Stimulated activated CD8-positive, alpha-beta memory T cell treated with anti-CD3 and anti-CD28 coated beads, Interleukin-4, amount 100 ng/mL, for 24 hours (primary cell): ENCODE results near the gene KRT17.
"Not testable (repeated sequence)": the region's sequence is repeated elsewhere in the genome, so short reads cannot be mapped to it uniquely, and the experiment has no call there.

Source experiments
- DNase-seq: peaks from one replicate; pipeline ENCODE4 v3.0.0-alpha.2; 2020; ENCODE audit warnings: low read depth

Gene KRT17

GRCh38 chr17:41653892-41654677 lies 29.7 kb upstream of the KRT17 start:
- no peak for DNase-seq

GRCh38 chr17:41653421-41653820 lies 29.0 kb upstream of the KRT17 start:
- no peak for DNase-seq

- no peak for DNase-seq
Measured at GRCh38 chr17:41652461-41652970, 28.1 kb upstream of the KRT17 start.

GRCh38 chr17:41651625-41652460 lies 27.5 kb upstream of the KRT17 start:
- DNase-seq, result no peak

GRCh38 chr17:41650794-41651624 lies 26.6 kb upstream of the KRT17 start:
- DNase-seq, result no peak

GRCh38 chr17:41649923-41650519 lies 25.6 kb upstream of the KRT17 start:
- DNase-seq, result no peak

- DNase-seq, result peak; percentile 76
Measured at GRCh38 chr17:41648411-41649195, 24.2 kb upstream of the KRT17 start.

GRCh38 chr17:41647940-41648410 lies 23.6 kb upstream of the KRT17 start:
- DNase-seq, result peak; percentile 84

- DNase-seq, result no peak
Measured at GRCh38 chr17:41647038-41647813, 22.9 kb upstream of the KRT17 start.

- no peak for DNase-seq
Measured at GRCh38 chr17:41642252-41643156, 18.1 kb upstream of the KRT17 start.

- DNase-seq, result not testable (repeated sequence)
Measured at GRCh38 chr17:41640596-41640995, 16.2 kb upstream of the KRT17 start.

GRCh38 chr17:41639492-41640473 lies 15.4 kb upstream of the KRT17 start:
- no peak for DNase-seq

- no peak for DNase-seq
Measured at GRCh38 chr17:41638941-41639340, 14.6 kb upstream of the KRT17 start.

- no peak for DNase-seq
Measured at GRCh38 chr17:41638194-41638593, 13.8 kb upstream of the KRT17 start.

GRCh38 chr17:41636652-41637051 lies 12.3 kb upstream of the KRT17 start:
- no peak for DNase-seq

- no peak for DNase-seq
Measured at GRCh38 chr17:41635121-41636097, 11.0 kb upstream of the KRT17 start.
